CD4-positive, alpha-beta T cell treated with Interleukin-21 for 1 hour (primary cell): ENCODE data around the gene RNASE7.
"Not testable (repeated sequence)": the region's sequence is repeated elsewhere in the genome, so short reads cannot be mapped to it uniquely, and the experiment has no call there.

Experiments used
- DNase-seq: peaks from one replicate; pipeline ENCODE4 v3.0.0-alpha.2; 2020

RNASE7 gene

GRCh38 chr14:21023817-21024584, 18.2 kb upstream of the RNASE7 start:
- peak; percentile 12 for DNase-seq

GRCh38 chr14:21024585-21025370, 17.4 kb upstream of the RNASE7 start, which contains the start of gene NDRG2:
NDRG2 (minus strand) TSS chr14:21025061; CDS start chr14:21023315, 1,746 bp downstream.
- DNase-seq = peak; percentile 84

- DNase-seq = no peak
These were observed 16.5 kb upstream of the RNASE7 start for GRCh38 chr14:21025371-21026273.

DNA sequence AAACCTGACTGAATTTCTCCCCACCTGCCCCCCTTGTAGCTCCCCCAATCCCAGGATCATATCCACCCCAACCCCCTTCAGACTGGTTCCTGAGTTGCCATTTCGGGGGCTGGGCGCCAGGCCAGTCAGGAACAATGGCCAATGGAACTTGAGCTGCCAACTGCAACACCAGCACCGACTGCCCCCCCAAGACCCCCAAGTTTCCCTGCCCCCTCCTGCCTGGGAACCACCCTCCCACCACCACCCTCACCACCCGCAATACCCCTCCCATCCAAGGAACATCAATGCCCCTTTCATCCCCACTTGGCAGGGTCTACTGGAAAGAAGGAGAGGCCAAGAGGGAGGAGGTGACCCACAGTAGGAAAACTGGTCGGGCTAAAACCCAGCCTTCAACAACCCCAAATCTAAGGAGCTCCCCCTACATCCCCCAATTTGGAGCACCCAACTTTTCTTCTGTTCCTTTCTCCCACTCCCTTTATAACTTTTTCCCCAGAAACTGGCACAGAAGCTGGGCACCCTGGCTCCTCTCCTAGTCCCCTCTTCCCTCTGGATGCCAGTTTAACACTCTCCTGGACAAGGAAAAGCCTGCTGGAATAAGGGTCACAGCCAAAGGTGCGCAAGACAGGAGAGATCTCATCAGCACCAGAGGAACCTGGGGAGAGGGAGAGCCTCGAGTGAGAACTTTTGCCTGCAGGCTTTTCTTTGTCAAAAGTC, 15.7 kb upstream of the RNASE7 start:
- DNase-seq = no peak

DNA sequence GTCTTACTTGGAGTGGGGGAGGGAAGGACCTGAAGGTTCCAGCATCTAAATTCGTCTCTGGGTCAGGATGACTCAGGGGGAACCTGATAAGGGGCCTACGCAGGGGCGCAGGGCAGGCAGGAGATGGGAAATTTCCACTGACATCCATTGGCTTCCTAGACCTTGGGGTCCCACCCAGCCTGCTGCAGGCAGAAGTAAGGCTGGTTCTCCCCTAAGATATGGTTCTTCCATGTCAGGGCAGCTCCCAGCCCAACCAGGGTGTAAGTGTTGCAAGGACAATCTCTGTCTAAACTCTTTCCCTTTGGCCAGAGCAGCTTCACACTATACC, 15.2 kb upstream of the RNASE7 start:
- DNase-seq = no peak

- DNase-seq = no peak
These were observed 12.2 kb upstream of the RNASE7 start, which contains the start of gene TPPP2 for GRCh38 chr14:21029917-21030316. TPPP2 (plus strand) TSS chr14:21030217; CDS start chr14:21030582, 365 bp downstream.

GRCh38 chr14:21030531-21030930, 11.6 kb upstream of the RNASE7 start:
- DNase-seq = no peak

DNA sequence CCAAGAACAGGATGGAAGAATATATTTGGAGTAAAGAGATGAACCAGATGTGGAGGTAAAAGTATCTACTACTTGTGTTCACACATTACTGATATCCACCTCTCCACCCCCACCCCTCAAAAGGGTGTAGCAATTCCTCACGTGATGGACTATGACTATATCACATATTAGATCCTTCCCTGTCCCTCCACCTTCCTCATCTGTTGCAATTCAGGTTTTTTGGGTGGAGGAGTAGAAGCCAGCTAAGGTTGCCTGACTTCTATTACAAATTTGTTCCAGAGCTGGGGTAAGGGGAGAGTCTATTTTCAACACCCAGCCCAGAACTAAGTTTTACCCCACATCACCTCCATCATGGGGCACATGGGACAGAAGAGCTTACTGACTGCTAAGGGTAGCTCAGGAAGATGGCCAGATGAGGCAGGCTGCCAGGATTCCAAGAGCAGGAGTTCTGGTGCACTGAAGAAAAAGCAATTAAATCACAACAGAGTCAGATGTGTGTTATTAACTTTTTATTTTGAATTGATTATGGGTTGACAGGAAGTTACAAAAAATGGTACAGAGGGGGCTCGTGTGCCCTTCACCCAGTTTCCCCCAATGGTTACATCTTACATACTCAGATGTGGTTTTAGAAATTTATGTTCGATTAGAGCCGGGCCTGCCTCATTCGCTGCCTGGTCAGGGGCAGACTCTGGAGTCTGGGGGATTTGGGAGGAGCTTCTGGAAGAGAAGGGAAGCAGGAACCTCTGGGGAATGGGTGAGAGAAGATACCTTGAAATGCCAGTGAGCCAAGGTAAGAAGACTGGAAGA, 9.6 kb upstream of the RNASE7 start:
- DNase-seq = no peak

GRCh38 chr14:21033133-21033698, 8.9 kb upstream of the RNASE7 start:
- no peak for DNase-seq

DNA sequence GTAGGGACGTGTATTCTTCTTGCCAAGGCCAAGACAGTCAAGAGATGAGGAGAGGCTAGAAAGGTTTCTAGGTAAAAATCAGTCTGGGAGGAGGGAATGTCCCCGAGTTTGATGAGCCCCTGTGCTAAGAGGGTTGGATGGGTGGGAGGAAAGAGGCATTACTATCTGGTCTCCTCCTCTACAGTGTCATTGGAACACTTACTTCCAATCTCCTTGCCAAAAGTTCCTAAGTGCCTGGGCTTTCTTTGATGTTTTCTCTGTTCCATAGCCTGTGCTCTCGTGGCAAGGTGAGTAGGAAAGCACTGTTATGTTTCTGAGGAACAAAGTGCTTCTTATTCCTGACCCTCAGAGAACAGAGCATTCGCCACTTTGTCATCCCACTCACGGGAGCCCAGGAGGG, 7.5 kb upstream of the RNASE7 start, which contains the start of gene RNASE13:
Gene RNASE13, minus strand, starts transcription at position 101 of the 400 bp plus-strand sequence. CDS start 519 bp downstream, outside the sequence.
- DNase-seq = no peak

DNA sequence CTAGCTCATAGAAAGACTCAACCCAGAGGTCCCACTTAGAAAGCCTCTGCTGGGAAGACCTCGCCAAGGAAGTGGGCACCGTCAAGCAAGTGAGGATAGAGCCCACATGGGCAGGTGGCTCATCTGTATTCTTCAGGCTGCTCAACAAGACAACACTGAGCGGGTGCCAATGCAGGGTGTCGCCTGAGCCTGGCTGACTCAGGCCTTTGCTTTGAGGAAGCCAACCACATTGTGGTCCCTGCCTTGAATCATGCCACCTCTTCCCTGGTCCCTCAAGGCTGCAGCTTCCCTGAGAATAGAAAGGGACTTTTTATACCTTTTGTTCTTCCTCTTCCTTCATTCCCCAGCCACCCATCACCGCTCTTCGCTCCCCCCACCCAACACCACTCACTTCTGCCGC, 5.4 kb upstream of the RNASE7 start:
- no peak for DNase-seq

DNA sequence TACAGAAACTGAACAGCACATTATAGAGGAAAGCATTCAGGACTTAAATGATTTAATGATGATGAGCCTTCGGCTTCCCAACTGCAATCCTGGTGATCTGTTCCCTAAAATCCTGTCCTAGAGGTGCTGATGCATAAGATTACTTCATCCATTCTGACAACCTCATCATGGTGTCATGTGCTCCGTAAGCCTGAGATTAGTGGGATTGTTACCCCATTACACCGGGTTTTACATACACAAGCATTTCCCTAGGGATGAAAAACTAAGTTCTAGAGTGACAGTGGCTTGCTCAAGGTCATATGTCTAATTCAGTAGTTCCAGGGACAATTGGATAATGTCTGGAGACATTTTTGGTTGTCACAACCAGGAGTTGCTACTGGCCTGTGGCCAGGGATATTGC, 5.0 kb upstream of the RNASE7 start:
- no peak for DNase-seq

DNA sequence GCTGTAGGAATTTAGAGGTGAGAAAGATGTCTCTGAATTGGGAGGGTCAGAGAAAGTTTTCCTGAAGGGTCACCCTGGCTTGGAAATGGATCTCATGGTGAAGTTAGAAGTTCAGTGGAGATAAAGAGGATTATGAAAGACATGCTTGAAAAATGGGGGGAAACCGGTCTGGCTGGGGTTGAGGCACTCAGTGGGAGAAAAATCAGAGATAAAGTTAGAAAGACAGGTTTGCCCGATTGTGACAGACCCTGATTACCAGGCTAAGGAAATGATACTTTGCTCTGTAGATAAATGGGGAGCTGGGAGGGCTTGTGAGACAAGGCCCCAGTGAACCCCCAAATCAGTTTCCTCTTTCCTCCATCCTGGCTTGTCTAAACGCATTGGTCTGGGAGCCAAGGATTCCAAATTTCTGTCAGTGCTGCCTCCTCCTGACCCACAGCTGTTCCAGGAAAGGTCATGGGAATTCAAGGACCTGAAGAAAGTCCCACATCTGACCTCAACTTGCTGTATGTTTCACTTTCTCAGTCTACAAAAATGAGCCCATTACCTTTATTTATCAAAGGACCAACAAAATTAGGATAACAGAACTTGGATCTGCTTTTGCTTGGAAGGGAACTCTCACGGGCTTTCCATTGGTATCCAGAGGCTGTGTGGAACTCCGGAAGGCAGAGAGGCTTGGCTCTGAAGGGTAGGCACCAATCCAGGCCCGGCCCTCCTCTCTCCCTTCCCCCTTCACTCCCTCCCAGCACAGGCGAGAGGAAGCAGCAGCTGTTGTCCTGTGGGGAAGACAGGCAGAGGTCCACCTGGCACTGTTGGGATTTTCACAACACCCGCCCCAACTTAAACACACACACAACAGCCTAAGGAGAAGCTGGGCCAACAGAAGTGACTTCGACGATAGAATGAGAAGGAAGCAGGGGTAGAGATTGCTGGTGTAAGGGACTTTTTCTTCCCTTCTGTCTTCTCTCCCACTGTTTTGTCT, 3.4 kb upstream of the RNASE7 start:
- no peak for DNase-seq

DNA sequence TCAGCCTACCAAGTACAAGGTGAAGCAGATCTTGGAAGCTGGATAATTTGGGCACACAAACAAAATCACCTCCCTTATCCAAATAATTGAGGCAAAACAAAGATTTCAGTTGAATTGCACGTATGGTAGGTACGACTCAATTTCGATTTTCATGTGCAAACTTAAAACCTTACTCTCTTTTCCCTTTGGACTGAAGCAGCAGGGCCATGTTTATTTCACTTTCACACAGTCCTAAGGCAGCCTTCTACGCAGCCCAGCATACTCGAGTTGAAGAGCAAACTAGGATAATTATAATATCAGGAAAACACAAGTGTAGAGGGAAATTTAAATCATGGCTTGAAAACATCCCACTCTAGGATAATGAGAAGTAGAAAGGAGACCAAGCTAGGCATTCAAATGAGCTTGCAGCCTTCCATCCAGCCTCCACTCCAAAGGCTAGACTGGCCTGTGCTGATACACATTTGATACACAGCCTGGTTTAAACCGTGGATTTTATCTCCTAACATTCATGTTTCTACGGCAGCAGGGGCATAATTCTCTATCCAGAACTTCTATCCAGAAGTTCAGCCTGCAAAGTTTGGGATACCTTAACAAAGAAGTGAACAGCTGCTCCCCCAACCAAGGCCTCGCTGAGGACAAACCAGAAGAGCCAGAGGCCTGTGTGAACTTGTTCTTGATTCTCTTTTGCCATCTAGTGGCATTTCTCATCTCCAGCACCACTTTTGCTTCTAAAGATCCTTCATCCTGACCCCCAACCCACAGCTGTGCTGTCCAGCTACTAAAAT, 2.4 kb upstream of the RNASE7 start:
- peak; percentile 54 for DNase-seq

DNA sequence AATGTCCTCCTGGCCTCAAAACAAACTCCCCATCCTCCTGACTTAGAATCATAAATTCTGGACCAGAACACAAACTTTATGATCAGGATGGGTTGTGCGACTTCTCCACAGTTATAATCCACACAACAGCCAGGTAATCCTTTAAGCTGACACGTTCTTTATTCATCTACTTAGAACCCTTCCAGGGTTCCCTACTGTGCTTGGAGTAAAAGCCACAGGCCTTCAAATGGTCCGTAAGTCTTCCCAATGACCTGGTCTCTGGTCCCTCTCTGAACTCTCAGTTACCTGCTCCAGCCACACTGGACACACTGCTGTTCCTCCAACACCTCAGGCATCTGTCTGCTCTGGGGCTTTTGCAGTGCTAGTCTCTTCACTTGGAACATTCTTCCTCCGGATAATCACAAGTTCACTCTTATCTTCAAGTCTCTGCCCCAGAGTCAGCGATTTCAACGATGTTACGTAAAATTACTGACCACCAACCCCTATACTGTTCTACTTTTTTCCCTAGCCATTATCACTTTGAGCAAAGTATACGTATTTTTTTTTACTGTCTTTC, 1.7 kb upstream of the RNASE7 start:
- no peak for DNase-seq

GRCh38 chr14:21040941-21041340, 1.2 kb upstream of the RNASE7 start:
- not testable (repeated sequence) for DNase-seq

- DNase-seq = no peak
These were observed 756 bp downstream of the RNASE7 start for GRCh38 chr14:21042918-21043317.

DNA sequence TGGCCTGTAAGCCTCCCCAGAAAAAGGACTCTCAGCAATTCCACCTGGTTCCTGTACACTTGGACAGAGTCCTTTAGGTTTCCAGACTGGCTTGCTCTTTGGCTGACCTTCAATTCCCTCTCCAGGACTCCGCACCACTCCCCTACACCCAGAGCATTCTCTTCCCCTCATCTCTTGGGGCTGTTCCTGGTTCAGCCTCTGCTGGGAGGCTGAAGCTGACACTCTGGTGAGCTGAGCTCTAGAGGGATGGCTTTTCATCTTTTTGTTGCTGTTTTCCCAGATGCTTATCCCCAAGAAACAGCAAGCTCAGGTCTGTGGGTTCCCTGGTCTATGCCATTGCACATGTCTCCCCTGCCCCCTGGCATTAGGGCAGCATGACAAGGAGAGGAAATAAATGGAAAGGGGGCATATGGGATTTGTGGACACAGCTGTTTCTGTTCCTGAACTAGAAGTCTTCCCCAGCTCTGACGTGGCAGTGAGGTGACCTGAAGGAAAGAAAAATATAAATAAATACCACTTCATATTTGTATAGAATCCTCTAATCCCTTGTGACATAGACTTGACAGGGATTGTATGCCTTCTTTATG, 1.3 kb downstream of the RNASE7 start:
- DNase-seq = no peak
